Esophagus squamous epithelium (tissue), 4 donors: ENCODE data around the gene PTPRM.

Experiments
- CTCF ChIP-seq, 6 experiments: fragments of 450-650 bp in 4 of 6; fragments of 200-600 bp in 2 of 6; sonication (generic) in 2 of 6; IDR thresholded peaks; one replicate each; pipeline ENCODE4 v1.5.1; 2016 to 2019; ENCODE audit warnings: antibody characterized with exemption in 6 of 6, mild to moderate bottlenecking in 4 of 6, moderate library complexity in 4 of 6
- POLR2A ChIP-seq, 4 donors: fragments of 450-650 bp; IDR thresholded peaks; one replicate each; pipeline ENCODE4 v1.6.1; 2017; ENCODE audit warnings: antibody characterized with exemption in 4 of 4, mild to moderate bottlenecking in 4 of 4, moderate library complexity in 3 of 4

- TF ChIP-seq CTCF (IDR thresholded peaks at IDR 0.05) (no peak), POLR2A (IDR thresholded peaks at IDR 0.05) (no peak)
Observed at GRCh38 chr18:8314124-8314523, 747.0 kb downstream of the PTPRM start.
